Subcutaneous abdominal adipose tissue (tissue), 5 donors: ENCODE results near the gene NOX5.

Experiments
- H3K27ac ChIP-seq: one replicate; pipeline ENCODE4 v1.7.0; 2013; ENCODE audit warnings: low read depth, mild to moderate bottlenecking, inconsistent platforms, low read length, moderate library complexity
- H3K27me3 ChIP-seq, 5 donors: one replicate each; pipeline ENCODE4 v1.7.0; 2013; ENCODE audit warnings: low read length in 5 of 5, inconsistent platforms in 1 of 5; ENCODE audit not compliant: control insufficient read depth in 5 of 5, insufficient read depth in 4 of 5
- H3K36me3 ChIP-seq, 5 donors: one replicate each; pipeline ENCODE4 v1.7.0; 2013; ENCODE audit warnings: low read length in 5 of 5; ENCODE audit not compliant: control insufficient read depth in 5 of 5, insufficient read depth in 5 of 5
- H3K4me1 ChIP-seq, 5 donors: one replicate each; pipeline ENCODE4 v1.7.0; 2013; ENCODE audit warnings: low read length in 5 of 5, mild to moderate bottlenecking in 3 of 5, moderate library complexity in 1 of 5; ENCODE audit not compliant: control insufficient read depth in 5 of 5, insufficient read depth in 5 of 5
- H3K4me3 ChIP-seq, 5 donors: one replicate each; pipeline ENCODE4 v1.7.0; 2013; ENCODE audit warnings: low read length in 5 of 5, low read depth in 1 of 5
- H3K9ac ChIP-seq, 5 donors: one replicate each; pipeline ENCODE4 v1.7.0; 2013; ENCODE audit warnings: low read length in 5 of 5, mild to moderate bottlenecking in 4 of 5, moderate library complexity in 3 of 5
- H3K9me3 ChIP-seq, 5 donors: one replicate each; pipeline ENCODE4 v1.7.0; 2013; ENCODE audit warnings: low read length in 5 of 5; ENCODE audit not compliant: control insufficient read depth in 5 of 5
- donor health status: healthy.
- donor health status: healthy.
- donor health status: healthy.
- donor health status: healthy.
- donor health status: healthy.

Gene NOX5

GRCh38 chr15:69084404-69085030 is 70.0 kb downstream of the NOX5 start:
- H3K9me3 ChIP-seq, result peaks cover 0 to 2% (median 0%) of the 10 kb centered on the region in 5 donors
- no peaks in the 10 kb centered on the region for H3K36me3 ChIP-seq
- H3K9ac ChIP-seq, result no peak overlapping the region
- no peaks in the 10 kb centered on the region for H3K27me3 ChIP-seq
- no peak overlapping the region for H3K27ac ChIP-seq
- H3K4me3 ChIP-seq, result no peak overlapping the region
- peaks cover 4 to 43% (median 31%) of the 10 kb centered on the region in 5 donors for H3K4me1 ChIP-seq

GRCh38 chr15:69085325-69086081 is 71.0 kb downstream of the NOX5 start:
- Histone ChIP-seq H3K36me3 (no peaks in the 10 kb centered on the region), H3K4me1 (peaks cover 4 to 44% (median 29%) of the 10 kb centered on the region in 5 donors), H3K9ac (no peak overlapping the region), H3K9me3 (peaks cover 0 to 2% (median 0%) of the 10 kb centered on the region in 5 donors), H3K4me3 (no peak overlapping the region), H3K27ac (no peak overlapping the region), H3K27me3 (no peaks in the 10 kb centered on the region)

- Histone ChIP-seq H3K9ac (no peak overlapping the region), H3K27ac (no peak overlapping the region), H3K36me3 (no peaks in the 10 kb centered on the region), H3K27me3 (no peaks in the 10 kb centered on the region), H3K4me1 (peaks cover 0 to 32% (median 19%) of the 10 kb centered on the region in 5 donors), H3K4me3 (no peak overlapping the region), H3K9me3 (peaks cover 0 to 2% (median 0%) of the 10 kb centered on the region in 5 donors)
These were observed 72.1 kb downstream of the NOX5 start for GRCh38 chr15:69086427-69087204.

GRCh38 chr15:69087366-69087976 is 73.0 kb downstream of the NOX5 start:
- H3K36me3 ChIP-seq, result no peaks in the 10 kb centered on the region
- no peaks in the 10 kb centered on the region for H3K27me3 ChIP-seq
- H3K9me3 ChIP-seq, result peaks cover 0 to 2% (median 0%) of the 10 kb centered on the region in 5 donors
- peaks cover 0 to 24% (median 11%) of the 10 kb centered on the region in 5 donors for H3K4me1 ChIP-seq
- H3K27ac ChIP-seq, result no peak overlapping the region
- H3K4me3 ChIP-seq, result no peak overlapping the region
- H3K9ac ChIP-seq, result no peak overlapping the region

- Histone ChIP-seq H3K9ac (no peak overlapping the region), H3K4me3 (no peak overlapping the region), H3K27ac (no peak overlapping the region), H3K27me3 (no peaks in the 10 kb centered on the region), H3K36me3 (no peaks in the 10 kb centered on the region), H3K4me1 (peaks cover 0 to 19% (median 9%) of the 10 kb centered on the region in 5 donors), H3K9me3 (peaks cover 0 to 2% (median 0%) of the 10 kb centered on the region in 5 donors)
These were observed 73.9 kb downstream of the NOX5 start for GRCh38 chr15:69088300-69088965.

GRCh38 chr15:69089258-69089657 is 74.8 kb downstream of the NOX5 start:
- no peak overlapping the region for H3K4me3 ChIP-seq
- H3K27ac ChIP-seq, result no peak overlapping the region
- no peak overlapping the region for H3K9ac ChIP-seq
- H3K36me3 ChIP-seq, result no peaks in the 10 kb centered on the region
- peaks cover 0 to 11% (median under 1%) of the 10 kb centered on the region in 5 donors for H3K4me1 ChIP-seq
- H3K9me3 ChIP-seq, result peaks cover 0 to 2% (median 0%) of the 10 kb centered on the region in 5 donors
- H3K27me3 ChIP-seq, result no peaks in the 10 kb centered on the region

- Histone ChIP-seq H3K27ac (no peak overlapping the region), H3K27me3 (no peaks in the 10 kb centered on the region), H3K36me3 (no peaks in the 10 kb centered on the region), H3K9me3 (no peaks in the 10 kb centered on the region), H3K4me1 (peaks cover 0 to 6% (median 0%) of the 10 kb centered on the region in 5 donors), H3K9ac (no peak overlapping the region), H3K4me3 (no peak overlapping the region)
These were observed 75.9 kb downstream of the NOX5 start for GRCh38 chr15:69090197-69090948.

- no peak overlapping the region for H3K4me3 ChIP-seq
- no peaks in the 10 kb centered on the region for H3K9me3 ChIP-seq
- peaks cover 0 to 13% (median 9%) of the 10 kb centered on the region in 5 donors for H3K4me1 ChIP-seq
- H3K9ac ChIP-seq, result no peak overlapping the region
- H3K27me3 ChIP-seq, result no peaks in the 10 kb centered on the region
- H3K36me3 ChIP-seq, result no peaks in the 10 kb centered on the region
- no peak overlapping the region for H3K27ac ChIP-seq
These were observed 77.2 kb downstream of the NOX5 start for GRCh38 chr15:69091654-69092053.

- Histone ChIP-seq H3K36me3 (no peaks in the 10 kb centered on the region), H3K4me3 (no peak overlapping the region), H3K9me3 (no peaks in the 10 kb centered on the region), H3K27ac (no peak overlapping the region), H3K9ac (no peak overlapping the region), H3K4me1 (peaks cover 0 to 13% (median 9%) of the 10 kb centered on the region in 5 donors), H3K27me3 (no peaks in the 10 kb centered on the region)
These were observed 77.7 kb downstream of the NOX5 start for GRCh38 chr15:69092159-69092558.
